SK-N-SH (cell line): Measurements from ENCODE around the gene AK5.

ENCODE experiments used
- CHD2 ChIP-seq: fragments of 150-350 bp; IDR thresholded peaks from 2 replicates; pipeline ENCODE4 v1.6.1; 2018; ENCODE audit warnings: low read length; ENCODE audit not compliant: partially characterized antibody
- EP300 ChIP-seq, 2 experiments: IDR thresholded peaks; 2 replicates each; pipeline versions ENCODE4 v1.4.0 to v1.6.1; 2012; ENCODE audit warnings: borderline replicate concordance in 1 of 2, low read depth in 1 of 2, low read length in 1 of 2
- FOXM1 ChIP-seq: IDR thresholded peaks from 2 replicates; pipeline ENCODE4 v1.4.0; 2012; ENCODE audit warnings: low read depth, mild to moderate bottlenecking
- NFIC ChIP-seq: IDR thresholded peaks from 2 replicates; pipeline ENCODE4 v1.4.0; 2012; ENCODE audit warnings: borderline replicate concordance
- SMC3 ChIP-seq: IDR thresholded peaks from 2 replicates; pipeline ENCODE4 v1.6.1; 2012; ENCODE audit warnings: low read depth, low read length, improper control_type of control experiment
- TAF1 ChIP-seq: IDR thresholded peaks from 2 replicates; pipeline ENCODE4 v1.6.1; 2012; ENCODE audit warnings: low read depth, mild to moderate bottlenecking, low read length, moderate library complexity, borderline replicate concordance
- TEAD4 ChIP-seq: IDR thresholded peaks from 2 replicates; pipeline ENCODE4 v1.4.0; 2012; ENCODE audit warnings: mild to moderate bottlenecking, borderline replicate concordance; ENCODE audit not compliant: insufficient read depth
- TF ChIP-seq, protein P1 (sequence below): fragments of 200-600 bp; sonication (generic); IDR thresholded peaks from 2 replicates; pipeline ENCODE4 v1.6.1; 2017; ENCODE audit warnings: antibody characterized with exemption, mild to moderate bottlenecking, moderate library complexity
- TF ChIP-seq, protein P2 (sequence below): IDR thresholded peaks from 2 replicates; pipeline ENCODE4 v1.4.0; 2012; ENCODE audit warnings: low read depth, borderline replicate concordance
- TF ChIP-seq, protein P3 (sequence below): fragments of 150-350 bp; IDR thresholded peaks from 2 replicates; pipeline ENCODE4 v1.6.1; 2017; ENCODE audit warnings: antibody characterized with exemption, low read length, low read depth, borderline replicate concordance

DNA sequence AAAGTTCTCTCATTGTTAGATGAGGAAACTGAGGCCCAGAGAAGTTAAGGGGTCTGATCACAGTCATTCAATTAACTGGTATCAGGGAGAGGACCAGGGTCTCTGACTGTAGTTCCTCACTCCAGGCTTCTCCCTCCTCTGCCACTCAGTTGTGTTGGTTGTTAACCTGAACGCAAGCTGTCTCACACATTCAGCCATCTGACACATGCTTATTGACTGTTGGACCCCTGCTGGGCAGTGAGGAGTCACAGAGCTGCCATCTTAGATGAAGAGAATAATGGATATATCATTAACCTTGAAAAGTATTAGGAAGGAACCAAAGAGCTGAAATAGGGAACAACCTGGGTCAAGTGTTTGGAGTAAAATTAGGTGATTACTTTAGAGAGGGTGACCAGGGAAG, 205.8 kb downstream of the AK5 start:
- no peak for TF ChIP-seq FOXM1
- TF ChIP-seq, protein P1, sequence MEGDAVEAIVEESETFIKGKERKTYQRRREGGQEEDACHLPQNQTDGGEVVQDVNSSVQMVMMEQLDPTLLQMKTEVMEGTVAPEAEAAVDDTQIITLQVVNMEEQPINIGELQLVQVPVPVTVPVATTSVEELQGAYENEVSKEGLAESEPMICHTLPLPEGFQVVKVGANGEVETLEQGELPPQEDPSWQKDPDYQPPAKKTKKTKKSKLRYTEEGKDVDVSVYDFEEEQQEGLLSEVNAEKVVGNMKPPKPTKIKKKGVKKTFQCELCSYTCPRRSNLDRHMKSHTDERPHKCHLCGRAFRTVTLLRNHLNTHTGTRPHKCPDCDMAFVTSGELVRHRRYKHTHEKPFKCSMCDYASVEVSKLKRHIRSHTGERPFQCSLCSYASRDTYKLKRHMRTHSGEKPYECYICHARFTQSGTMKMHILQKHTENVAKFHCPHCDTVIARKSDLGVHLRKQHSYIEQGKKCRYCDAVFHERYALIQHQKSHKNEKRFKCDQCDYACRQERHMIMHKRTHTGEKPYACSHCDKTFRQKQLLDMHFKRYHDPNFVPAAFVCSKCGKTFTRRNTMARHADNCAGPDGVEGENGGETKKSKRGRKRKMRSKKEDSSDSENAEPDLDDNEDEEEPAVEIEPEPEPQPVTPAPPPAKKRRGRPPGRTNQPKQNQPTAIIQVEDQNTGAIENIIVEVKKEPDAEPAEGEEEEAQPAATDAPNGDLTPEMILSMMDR = no peak
- TF ChIP-seq TAF1 = no peak
- TF ChIP-seq, protein P2, sequence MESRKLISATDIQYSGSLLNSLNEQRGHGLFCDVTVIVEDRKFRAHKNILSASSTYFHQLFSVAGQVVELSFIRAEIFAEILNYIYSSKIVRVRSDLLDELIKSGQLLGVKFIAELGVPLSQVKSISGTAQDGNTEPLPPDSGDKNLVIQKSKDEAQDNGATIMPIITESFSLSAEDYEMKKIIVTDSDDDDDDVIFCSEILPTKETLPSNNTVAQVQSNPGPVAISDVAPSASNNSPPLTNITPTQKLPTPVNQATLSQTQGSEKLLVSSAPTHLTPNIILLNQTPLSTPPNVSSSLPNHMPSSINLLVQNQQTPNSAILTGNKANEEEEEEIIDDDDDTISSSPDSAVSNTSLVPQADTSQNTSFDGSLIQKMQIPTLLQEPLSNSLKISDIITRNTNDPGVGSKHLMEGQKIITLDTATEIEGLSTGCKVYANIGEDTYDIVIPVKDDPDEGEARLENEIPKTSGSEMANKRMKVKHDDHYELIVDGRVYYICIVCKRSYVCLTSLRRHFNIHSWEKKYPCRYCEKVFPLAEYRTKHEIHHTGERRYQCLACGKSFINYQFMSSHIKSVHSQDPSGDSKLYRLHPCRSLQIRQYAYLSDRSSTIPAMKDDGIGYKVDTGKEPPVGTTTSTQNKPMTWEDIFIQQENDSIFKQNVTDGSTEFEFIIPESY = no peak
- no peak for TF ChIP-seq EP300 (IDR thresholded peaks at IDR 0.05; ENCODE audit: borderline replicate concordance in 1 of 2, low read depth in 1 of 2, low read length in 1 of 2)
- TF ChIP-seq CHD2 = no peak
- TF ChIP-seq, protein P3, sequence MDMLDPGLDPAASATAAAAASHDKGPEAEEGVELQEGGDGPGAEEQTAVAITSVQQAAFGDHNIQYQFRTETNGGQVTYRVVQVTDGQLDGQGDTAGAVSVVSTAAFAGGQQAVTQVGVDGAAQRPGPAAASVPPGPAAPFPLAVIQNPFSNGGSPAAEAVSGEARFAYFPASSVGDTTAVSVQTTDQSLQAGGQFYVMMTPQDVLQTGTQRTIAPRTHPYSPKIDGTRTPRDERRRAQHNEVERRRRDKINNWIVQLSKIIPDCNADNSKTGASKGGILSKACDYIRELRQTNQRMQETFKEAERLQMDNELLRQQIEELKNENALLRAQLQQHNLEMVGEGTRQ = no peak
- TF ChIP-seq TEAD4 = no peak
- no peak for TF ChIP-seq SMC3
- TF ChIP-seq NFIC = no peak
